HG03135 (cell line): ENCODE measurements around the gene C12orf60.
A peak's percentile ranks its signal among the peaks of the same experiment; 100 is the strongest.

Experiments used
- ATAC-seq: cut with Tn5 transposase; IDR thresholded peaks from one replicate; pipeline ENCODE4 v1.9.1; 2021; ENCODE audit warnings: mild to moderate bottlenecking, moderate library complexity; ENCODE audit not compliant: unreplicated experiment

The C12orf60 gene

DNA sequence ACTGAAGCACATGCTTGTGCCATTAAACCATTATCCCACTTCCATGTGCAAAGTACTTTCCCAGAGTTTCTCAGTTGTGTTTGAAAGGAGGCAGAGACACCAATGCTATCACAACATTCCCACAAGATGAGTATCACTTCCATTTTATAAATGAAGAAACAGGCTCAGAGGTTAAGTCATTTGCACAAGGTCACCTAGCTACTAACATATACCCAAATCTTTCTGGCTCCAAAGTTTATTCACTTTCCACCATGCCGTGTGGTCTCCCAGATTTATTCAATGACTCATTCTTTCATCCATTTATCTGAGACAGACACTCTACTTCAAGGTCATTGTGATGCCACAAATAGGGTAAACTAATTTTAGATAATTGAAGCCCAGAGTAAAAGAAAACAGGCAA is 30.5 kb downstream of the C12orf60 start:
- no peak for ATAC-seq

DNA sequence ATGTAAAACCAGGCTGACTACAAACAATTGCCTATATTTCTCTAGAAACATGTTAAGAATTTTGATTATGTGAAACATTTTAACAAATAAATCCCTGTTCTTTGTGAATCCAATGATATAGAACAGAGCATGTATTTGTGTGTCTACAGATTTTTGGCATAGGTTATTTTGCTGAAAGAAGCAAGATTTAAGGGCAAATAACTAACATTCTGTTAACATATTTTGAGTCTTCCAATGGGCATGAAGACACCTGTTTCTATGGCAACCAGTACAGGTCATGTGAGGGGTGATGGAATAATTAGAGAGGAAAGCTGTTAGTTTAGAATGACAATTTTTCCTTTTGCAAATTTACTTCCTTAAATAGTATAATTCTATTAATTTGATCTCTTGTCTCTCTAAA is 31.0 kb downstream of the C12orf60 start:
- no peak for ATAC-seq

DNA sequence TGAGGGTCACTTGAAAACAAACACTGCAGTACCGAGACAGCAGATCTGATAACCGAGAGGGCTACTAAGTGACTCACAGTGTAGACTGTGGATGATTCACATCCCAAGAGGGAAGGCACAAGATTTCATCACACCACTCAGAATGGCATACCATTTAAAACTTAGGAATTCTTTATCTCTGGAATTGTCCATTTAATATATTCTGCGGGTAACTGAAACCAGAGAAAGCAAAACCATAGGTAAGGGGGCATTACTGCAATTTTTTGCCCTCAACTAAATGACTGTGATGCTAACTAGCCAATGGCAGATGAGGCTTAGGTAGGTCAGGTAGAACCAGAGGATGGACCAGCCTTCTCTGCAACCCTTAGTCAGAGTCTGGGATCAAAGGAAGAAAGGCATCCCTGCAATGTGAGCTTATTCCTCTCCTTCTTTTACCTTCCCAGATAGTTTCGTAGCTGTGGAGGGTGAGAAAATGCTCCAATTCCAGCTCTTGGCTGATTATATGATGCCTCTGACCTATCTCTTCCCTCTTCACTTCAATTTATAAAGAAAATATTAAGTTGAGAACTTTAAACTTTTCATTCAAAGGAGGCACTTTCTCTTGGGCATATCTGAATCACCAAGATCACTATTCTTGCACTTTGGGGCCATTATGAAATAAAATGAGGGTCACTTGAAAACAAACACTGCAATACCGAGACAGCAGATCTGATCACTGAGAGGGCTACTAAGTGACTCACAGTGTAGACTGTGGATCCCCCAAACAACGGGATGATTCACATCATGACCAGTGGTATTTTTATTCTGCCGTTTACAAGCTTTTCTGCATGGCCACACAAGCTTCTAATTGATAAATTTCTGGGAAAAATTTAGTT is 33.1 kb downstream of the C12orf60 start:
- no peak for ATAC-seq

DNA sequence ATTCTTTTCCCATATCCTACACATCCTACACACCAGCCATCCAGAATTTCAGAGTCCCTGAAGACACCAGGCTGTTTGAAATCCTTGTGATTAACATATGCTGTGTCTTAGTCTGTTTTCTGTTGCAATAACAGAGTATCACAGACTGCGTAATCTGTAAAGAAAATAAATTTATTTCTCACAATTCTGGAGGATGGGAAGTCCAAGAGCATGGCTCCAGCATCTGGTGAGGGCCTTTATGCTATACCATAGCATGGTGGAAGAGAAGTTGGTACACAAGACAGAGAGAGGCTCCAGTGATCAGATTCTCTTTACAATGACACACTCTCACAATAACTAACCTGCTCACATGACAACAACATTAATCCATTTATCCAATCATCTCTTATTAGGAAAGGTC is 35.8 kb downstream of the C12orf60 start:
- no peak for ATAC-seq

DNA sequence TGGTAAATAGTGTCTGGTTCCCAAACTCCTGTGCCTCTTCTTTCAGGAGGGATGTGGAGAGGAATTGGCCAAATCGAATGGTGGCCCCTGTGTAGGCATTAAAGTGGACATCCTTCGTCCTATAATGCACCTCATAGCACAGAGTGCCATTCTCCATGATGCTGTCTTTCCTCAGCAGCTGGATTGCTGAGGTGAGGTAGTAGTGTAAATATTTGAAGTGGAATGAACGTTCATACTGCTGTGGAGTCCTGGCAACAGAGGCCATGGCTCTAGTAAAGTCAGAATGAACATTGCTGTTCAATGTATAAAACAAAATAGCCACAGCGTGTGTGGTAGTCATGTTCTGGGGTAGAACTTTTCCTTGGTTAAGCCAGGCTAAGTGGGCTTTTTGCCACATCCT is 37.1 kb downstream of the C12orf60 start:
- no peak for ATAC-seq

DNA sequence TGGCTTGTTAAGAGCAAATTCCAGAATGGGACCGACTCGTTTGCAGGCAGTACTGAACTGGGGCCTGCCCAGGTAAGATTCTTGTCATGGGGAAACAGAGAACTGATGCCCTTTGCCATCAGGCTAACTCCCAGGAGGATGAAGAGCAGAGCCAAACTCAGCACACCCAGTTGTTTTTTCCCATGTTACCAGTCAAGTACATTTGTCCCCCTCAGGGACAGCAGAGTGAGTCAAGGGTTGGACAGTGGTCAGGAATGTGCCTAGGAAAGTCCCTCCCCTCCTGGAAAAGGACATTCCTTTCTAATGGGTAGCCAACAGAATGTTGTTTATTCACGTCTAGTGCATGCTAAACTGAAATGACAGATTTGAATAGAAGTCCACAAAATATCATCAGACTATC is 38.3 kb downstream of the C12orf60 start:
- no peak for ATAC-seq

DNA sequence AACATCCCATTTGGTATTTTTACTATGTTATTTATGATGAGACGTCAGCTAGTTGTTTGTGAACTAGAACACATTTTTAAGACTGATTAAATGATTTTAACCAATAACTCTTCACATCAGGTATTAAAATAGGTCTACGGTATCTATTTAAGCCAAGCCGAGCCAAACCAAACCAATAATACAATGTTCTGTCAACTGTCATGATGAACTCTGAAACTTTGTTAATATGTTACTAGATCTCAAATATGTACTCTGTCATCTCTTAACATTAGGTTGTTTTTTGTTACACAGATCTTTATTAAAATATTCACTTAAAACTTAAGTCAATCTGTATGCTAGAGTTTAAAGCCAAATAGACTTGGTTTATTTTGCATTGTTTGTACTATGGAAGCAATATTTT is 38.8 kb downstream of the C12orf60 start:
- no peak for ATAC-seq

DNA sequence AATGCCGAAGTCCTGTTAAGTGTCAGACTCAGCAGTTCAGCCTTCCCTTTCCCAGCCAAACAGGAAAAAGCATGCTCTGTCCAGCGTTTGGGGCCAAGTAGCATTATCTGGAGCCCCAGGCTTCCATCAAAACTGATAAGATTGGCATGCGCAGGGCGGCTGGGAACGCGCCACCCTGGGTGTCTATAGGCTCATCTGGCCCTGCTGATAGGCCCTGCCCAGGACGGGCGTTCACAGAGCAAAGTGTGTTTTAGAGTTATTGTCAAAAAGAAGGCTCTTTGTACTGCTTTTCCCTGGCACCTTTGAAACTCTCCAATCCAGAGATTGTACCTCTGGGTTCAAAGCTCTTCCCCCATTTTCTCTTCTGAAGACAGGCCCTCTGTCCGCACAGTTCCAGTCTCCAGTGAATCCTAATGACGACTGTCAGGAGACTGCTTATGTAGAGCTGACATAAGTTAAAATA is 40.0 kb downstream of the C12orf60 start, which contains the start of gene ART4:
ART4 (minus strand) TSS at position 102 of the 463 bp plus-strand sequence. CDS start 413 bp downstream, outside the sequence.
- no peak for ATAC-seq

DNA sequence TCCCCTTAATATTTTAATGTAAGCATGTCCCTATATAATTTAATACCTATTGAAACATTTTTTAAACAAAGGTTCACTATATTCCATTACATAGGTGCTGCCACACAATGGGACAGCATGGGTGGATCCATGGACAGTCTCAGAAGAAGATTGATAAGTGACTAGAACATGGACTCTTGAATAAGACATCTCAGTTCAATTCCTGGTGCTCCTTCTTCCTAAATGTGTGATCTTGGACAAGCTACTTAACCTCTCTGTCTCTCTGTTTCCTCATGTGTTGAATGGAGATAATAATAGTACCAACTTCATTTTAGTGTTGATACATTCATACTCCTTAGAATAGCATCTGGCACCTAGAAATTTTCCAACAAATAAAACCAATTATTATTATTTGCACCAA is 40.9 kb downstream of the C12orf60 start:
- ATAC-seq: no peak

DNA sequence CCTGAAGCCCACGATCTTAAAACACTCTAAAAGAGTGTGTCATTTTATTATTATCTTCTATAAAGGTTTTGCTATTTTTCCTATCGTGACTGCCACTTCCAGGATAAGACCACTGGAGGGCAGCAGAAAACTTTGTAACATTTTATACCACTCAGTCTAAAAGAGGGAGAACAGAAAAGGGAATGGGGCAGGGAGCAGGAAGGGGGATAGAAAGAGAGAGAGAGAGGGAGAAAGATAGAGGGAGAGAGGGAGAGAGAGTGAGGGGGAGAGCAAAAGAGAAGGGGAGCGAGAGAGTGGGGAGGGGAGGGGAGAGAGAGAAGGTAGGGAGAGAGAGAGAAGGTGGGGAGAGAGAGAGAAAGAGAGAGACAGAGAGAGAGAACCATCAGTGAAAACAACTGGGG is 41.9 kb downstream of the C12orf60 start:
- no peak for ATAC-seq

DNA sequence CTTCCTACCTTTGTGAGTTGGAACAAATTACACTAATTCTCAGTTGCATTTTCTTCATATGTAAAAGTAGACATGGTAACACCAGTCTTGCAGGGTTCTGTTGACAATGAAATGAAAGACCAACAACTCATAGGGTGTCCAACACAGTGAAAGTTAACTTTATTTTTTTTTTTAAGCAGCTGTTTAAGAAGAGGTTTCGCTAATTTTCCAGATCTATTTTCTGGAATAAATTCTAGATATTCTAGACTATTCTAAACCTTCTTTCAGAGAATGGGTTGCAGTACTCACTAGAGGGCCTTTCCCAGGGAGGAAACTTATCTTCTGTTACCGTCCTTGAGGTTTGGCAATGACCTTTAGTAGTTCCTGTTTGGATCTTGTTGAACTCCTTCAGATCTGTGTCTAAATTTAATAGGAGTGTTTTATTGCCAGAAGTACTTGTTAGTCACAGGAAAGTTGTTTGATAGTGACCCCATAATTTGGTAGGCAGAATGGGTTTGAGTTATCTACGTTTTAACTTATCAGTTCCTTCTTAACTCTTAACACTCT is 42.6 kb downstream of the C12orf60 start:
- no peak for ATAC-seq

DNA sequence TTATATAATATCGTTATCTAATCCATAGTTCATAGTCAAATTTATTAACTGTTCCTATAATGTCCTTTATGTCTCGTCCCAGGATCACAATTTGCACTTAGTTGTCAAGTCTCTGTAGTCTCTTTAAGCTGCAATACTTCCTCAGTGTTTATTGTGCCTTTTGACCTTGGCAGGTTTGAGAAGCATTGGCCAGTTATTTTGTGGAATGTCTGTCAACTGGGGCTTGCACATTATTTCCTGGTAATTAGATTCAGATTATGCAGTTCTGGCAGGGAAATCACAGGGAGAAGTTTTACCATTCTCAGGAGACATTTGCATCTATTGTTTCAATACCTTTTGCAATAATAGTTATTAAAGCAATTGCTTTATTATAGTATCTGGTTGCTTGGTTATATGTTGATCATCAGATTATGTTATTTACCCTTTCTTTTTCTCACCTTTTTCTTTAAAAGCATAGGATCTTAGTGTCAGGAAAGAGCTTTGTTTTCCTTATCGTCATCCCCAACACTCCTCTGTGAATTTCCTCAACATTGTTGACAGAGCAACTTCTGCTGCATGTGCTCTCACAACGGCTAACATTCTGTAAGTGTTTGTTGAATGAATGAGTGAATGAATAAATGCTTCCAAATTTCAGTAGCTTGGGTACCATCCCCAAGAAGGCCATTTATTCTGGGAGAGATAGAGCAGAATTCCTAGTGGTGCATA is 43.6 kb downstream of the C12orf60 start:
- ATAC-seq: no peak

DNA sequence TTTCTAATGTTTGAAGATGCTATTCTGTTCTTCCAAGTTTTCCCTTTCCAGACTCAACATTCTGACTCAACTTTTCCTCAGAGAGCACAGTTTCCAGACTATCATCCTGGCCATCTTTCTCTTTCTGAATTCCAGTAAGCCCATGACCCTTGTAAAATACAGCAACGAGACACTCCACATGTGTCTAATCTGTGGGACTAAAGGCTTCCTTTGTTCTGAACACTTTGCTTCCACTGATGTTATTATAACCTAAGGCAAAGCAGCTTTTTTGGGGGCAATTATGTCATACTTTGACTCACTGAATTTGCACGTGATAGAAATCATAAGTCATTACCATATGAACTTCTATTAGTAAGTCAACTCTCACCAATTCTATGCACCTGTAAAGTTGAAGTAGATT is 46.2 kb downstream of the C12orf60 start:
- no peak for ATAC-seq

DNA sequence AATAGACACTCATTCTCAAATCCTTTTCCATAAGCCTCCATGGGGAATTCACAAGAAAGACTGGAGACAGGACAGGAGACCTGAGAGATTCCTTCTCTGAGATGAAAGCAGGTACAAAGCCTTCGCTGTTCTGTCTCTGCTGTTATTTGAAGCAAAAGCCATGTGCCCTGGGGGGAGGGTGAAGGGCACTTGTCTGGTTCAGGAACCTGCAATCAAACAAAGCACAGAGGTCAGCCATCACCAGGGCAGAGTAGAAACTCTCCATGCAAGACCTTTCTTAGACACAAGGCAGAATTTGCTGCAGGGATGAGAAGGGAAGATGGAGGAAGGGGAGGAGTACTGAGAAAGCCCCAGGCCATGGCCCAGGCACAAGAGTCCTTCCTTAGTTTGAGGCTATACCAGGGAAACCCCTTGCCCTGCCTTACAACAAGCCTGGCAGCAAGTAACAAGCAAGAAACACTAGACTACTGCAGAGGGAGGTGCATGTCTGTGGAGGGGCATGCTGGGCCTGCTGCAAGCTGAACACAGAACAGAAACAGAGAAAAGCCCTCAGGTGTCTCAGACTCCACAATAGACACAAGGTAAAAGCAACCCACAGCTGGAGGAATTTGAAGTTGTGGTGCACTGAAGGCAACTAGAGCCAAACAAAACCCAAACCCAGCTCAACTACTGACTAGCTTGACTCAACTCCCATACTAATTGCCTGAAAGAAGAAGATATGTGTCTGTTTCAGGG is 47.6 kb downstream of the C12orf60 start:
- ATAC-seq: peak; percentile 54

DNA sequence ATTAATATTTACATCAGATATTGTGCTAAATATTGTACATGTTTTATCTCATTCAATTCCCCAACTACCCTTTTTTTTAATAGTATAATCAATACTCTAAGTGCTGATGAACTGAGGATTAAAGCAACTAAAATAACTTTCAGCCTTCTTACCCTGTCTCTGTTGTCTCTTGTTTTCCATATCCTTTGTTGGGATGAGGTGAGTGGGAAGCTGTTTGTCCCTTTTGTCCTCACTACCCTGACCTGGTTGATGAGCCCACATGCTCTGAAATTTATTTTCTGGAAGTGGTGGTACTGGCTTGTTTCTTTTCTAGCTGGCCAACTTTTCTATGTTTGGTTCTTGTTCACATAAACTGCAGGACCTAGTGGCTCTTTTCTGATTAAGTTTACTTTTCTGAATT is 49.4 kb downstream of the C12orf60 start:
- no peak for ATAC-seq

DNA sequence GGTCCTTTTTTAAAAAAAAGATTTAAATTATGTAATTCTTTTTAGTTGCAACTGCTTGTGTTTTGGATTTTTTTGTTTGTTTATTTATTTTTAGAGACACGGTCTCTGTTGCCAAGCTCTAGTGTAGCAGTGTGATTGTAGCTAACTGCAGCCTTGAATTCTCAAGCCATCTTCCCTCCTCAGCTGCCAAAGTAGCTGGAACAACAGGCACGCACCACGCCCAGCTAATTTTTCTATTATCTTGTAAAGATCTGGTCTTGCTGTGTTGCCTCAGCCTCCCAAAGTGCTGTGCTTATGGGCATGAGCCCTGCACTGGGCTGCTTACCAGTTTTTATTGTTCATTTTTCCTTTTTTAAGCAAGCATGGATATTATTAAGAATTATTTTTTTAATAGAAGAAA is 50.5 kb downstream of the C12orf60 start:
- ATAC-seq: no peak

DNA sequence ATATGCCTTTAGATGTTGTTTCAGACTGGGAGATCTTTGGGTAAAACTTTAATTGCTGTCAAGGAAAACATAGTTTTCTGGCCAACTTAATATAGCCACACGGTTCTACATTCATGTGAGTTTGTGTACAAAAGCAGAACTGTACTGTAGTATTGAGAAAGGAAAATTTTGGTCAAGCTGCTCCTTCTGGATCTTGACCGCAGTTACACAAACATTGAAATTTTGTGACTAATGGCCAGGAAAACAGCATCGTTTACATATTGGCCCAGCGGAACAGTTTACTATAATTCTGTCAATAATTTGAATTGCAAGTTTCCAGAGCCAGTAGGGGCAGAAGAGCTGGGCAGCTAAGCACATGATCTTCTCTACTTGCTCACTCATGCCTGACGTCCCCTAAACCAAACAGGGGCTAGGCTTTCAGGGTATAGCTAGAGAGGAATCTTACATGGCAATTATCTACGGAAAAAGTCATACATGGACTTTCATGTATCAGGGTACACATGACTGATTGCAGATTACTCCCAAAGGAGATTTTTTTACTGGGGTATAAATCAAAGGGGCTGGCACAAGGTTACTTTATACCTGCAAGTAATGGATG is 51.2 kb downstream of the C12orf60 start:
- no peak for ATAC-seq

DNA sequence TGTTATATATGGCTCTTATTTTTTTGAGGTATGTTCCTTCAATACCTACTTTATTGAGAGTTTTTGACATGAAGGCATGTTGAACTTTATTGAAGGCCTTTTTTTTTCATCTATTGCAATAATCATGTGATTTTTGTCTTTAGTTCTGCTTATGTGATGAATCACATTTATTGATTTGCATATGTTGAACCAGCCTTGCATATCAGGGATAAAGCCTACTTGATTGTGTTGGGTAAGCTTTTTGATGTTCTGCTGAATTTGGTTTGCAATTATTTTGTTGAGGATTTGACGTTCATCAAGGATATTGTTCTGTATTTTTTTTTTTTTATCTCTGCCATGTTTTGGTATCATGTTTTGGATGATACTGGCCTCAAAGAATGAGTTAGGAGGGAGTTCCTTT is 55.0 kb downstream of the C12orf60 start:
- ATAC-seq: no peak

DNA sequence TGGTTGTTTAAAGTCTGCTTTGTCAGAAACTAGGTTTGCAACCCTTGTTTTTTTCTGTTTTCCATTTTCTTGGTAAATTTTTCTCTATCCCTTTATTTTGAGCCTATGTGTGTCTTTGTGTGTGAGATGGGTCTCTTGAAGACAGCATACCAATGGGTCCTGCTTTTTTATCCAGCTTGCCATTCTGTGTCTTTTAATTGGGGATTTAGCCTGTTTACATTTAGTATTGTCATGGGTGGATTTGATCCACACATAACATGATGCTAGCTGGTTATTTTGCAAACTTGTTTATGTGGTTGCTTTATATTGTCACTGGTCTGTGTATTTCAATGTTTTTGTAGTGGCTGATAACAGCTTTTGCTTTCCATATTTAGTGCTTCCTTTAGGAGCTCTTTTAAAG is 57.0 kb downstream of the C12orf60 start:
- ATAC-seq: no peak

DNA sequence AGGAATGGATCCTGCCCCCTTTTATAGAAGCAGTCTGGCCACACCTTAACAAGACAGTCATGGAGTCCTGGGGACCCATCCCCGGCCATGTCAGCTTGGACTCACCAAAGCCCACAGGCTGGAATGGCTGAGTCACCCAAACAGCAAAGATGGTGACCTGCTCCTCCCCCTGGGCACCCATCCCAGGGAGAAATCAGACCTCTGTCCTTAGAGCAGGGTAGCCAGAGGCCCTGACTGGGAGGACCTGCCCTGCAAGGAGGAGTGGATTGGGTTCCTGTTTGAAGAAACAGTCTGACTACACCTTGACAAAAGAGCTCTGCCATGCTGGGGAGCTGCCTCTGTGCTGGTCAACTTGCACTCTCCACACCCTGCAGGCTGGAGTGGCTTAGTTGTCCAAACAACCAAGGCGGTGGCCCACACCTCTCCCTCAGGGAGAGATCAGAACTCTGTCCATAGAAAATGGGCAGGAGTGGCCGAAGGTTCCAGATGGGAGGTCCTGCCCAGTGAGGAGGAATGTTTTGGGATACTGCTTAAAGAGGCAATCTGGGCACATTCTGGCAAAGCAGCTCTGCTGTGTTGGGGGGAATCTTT is 65.5 kb downstream of the C12orf60 start:
- no peak for ATAC-seq
